Adrenal gland (tissue), 5 donors: Measurements from ENCODE around the gene LRFN5.

Experiments
- POLR2A ChIP-seq, 2 donors: fragments of 450-650 bp; IDR thresholded peaks; one replicate each; pipeline ENCODE4 v1.6.1; 2017; ENCODE audit warnings: antibody characterized with exemption in 2 of 2, mild to moderate bottlenecking in 2 of 2, moderate library complexity in 1 of 2
- TF ChIP-seq, protein P1 (sequence below), 6 experiments: fragments of 450-650 bp in 4 of 6; fragments of 200-600 bp in 2 of 6; sonication (generic) in 1 of 6; IDR thresholded peaks; 1 replicate in 5 of 6; 2 replicates in 1 of 6; pipeline versions ENCODE4 v1.5.1 to v1.8.0; 2016 to 2021; ENCODE audit warnings: antibody characterized with exemption in 6 of 6, mild to moderate bottlenecking in 2 of 6, moderate library complexity in 1 of 6
- donor health status: DM: no; HTN: no; CAD: no.

GRCh38 chr14:41718477-41719166 is 111.9 kb downstream of the LRFN5 start:
- TF ChIP-seq, protein P1, sequence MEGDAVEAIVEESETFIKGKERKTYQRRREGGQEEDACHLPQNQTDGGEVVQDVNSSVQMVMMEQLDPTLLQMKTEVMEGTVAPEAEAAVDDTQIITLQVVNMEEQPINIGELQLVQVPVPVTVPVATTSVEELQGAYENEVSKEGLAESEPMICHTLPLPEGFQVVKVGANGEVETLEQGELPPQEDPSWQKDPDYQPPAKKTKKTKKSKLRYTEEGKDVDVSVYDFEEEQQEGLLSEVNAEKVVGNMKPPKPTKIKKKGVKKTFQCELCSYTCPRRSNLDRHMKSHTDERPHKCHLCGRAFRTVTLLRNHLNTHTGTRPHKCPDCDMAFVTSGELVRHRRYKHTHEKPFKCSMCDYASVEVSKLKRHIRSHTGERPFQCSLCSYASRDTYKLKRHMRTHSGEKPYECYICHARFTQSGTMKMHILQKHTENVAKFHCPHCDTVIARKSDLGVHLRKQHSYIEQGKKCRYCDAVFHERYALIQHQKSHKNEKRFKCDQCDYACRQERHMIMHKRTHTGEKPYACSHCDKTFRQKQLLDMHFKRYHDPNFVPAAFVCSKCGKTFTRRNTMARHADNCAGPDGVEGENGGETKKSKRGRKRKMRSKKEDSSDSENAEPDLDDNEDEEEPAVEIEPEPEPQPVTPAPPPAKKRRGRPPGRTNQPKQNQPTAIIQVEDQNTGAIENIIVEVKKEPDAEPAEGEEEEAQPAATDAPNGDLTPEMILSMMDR (IDR thresholded peaks at IDR 0.05): no peak
- TF ChIP-seq POLR2A (IDR thresholded peaks at IDR 0.05): no peak
